GM12878 (cell line): ENCODE measurements around the gene CCNDBP1. TPM values are rescaled to one million over a fixed set of nuclear protein-coding genes. Genes with fewer than 3 reads are reported as not detected.

ENCODE experiments used
- ATAC-seq: fragments of 200-7000 bp; cut with Tn5 transposase; 3 replicates; pipeline ENCODE4 v1.9.1; 2020; ENCODE audit warnings: mild to moderate bottlenecking, moderate library complexity
- BruUV-seq: library from RNA; stranded (reverse); fragments of 400-500 nt; replicated peaks from 2 replicates; lab custom pipeline; 2021; lab: Mats Ljungman, UMichigan
- CTCF ChIA-PET: fragments of 300-600 bp; sonication (Branson Sonifier 250); formaldehyde crosslinking; extraction: SDS; loops from one replicate; lab custom pipeline; 2021; ENCODE audit warnings: inconsistent platforms; lab: Yijun Ruan, JAX
- POLR2A ChIA-PET: fragments of 350-600 bp; formaldehyde crosslinking; extraction: SDS; loops from one replicate; lab custom pipeline; 2021; ENCODE audit warnings: inconsistent platforms; lab: Charles Lee
- RAD21 ChIA-PET: fragments of 300-600 bp; sonication (Branson Sonifier 250); formaldehyde crosslinking; loops from one replicate; lab custom pipeline; 2023; ENCODE audit warnings: antibody characterized with exemption; ENCODE audit not compliant: unreplicated experiment; lab: Charles Lee
- SMC1A ChIA-PET: fragments of 300-600 bp; sonication (Branson Sonifier 250); formaldehyde crosslinking; loops from one replicate; lab custom pipeline; 2023; ENCODE audit not compliant: unreplicated experiment, uncharacterized antibody; lab: Charles Lee
- DNase-seq: peaks from one replicate; pipeline ENCODE4 v3.0.0-alpha.2; 2011; ENCODE audit warnings: low read depth, low spot score
- FAIRE-seq: peaks from 3 replicates; lab custom pipeline; 2011; peaks lifted over from hg19 to GRCh38; lab: Jason Lieb, UNC
- H2AFZ ChIP-seq: 2 replicates; pipeline ENCODE4 v1.6.0; 2011; ENCODE audit warnings: low read depth, low read length, control low read depth; ENCODE audit not compliant: control insufficient read depth
- H3K27ac ChIP-seq: 2 replicates; pipeline ENCODE4 v1.5.1; 2011; ENCODE audit warnings: control low read depth; ENCODE audit not compliant: control insufficient read depth, insufficient read depth
- H3K27me3 ChIP-seq, 2 experiments: replicated peaks in 1 of 2; 2 replicates each; pipeline versions ENCODE4 v1.6.0 to v1.6.1; 2011; ENCODE audit warnings: low read length in 1 of 2; ENCODE audit not compliant: control insufficient read depth in 2 of 2, insufficient read depth in 2 of 2
- H3K36me3 ChIP-seq, 2 experiments: 2 replicates each; pipeline ENCODE4 v1.5.1; 2011; ENCODE audit warnings: low read length in 1 of 2; ENCODE audit not compliant: control insufficient read depth in 2 of 2, insufficient read depth in 2 of 2
- H3K4me1 ChIP-seq: 2 replicates; pipeline ENCODE4 v1.6.1; 2011; ENCODE audit warnings: mild to moderate bottlenecking, low read length, moderate library complexity, mixed read lengths; ENCODE audit not compliant: control insufficient read depth, insufficient read depth
- H3K4me2 ChIP-seq: 2 replicates; pipeline ENCODE4 v1.6.0; 2011; ENCODE audit warnings: control low read depth; ENCODE audit not compliant: control insufficient read depth, insufficient read depth
- H3K4me3 ChIP-seq: fragments of 200-600 bp; sonication (generic); 2 replicates; pipeline ENCODE4 v1.5.1; 2016
- H3K79me2 ChIP-seq: 2 replicates; pipeline ENCODE4 v1.6.0; 2011; ENCODE audit warnings: low read length; ENCODE audit not compliant: control insufficient read depth, insufficient read depth
- H3K9ac ChIP-seq: 2 replicates; pipeline ENCODE4 v1.8.0; 2011; ENCODE audit warnings: low read length, control low read depth, mixed read lengths; ENCODE audit not compliant: control insufficient read depth, insufficient read depth
- H3K9me3 ChIP-seq: replicated peaks from 3 replicates; pipeline ENCODE4 v1.5.1; 2011; ENCODE audit warnings: mild to moderate bottlenecking, low read length; ENCODE audit not compliant: control insufficient read depth, insufficient read depth
- H4K20me1 ChIP-seq: 2 replicates; pipeline ENCODE4 v1.6.0; 2011; ENCODE audit not compliant: control insufficient read depth, insufficient read depth
- DPF2 ChIP-seq: fragments of 450-650 bp; IDR thresholded peaks from 2 replicates; pipeline ENCODE4 v1.6.1; 2017; ENCODE audit warnings: mild to moderate bottlenecking
- EP300 ChIP-seq, 2 experiments: fragments of 150-350 bp in 1 of 2; IDR thresholded peaks; 2 replicates each; pipeline ENCODE4 v1.6.1; 2011 to 2012; ENCODE audit warnings: low read depth in 2 of 2, low read length in 2 of 2, borderline replicate concordance in 1 of 2, improper control_type of control experiment in 1 of 2, inconsistent platforms in 1 of 2; ENCODE audit not compliant: control insufficient read depth in 1 of 2
- IRF4 ChIP-seq: IDR thresholded peaks from 2 replicates; pipeline ENCODE4 v1.6.1; 2011; ENCODE audit warnings: low read depth, low read length
- POU2F2 ChIP-seq: IDR thresholded peaks from 3 replicates; pipeline ENCODE4 v1.6.1; 2011; ENCODE audit warnings: low read depth, mild to moderate bottlenecking, low read length, borderline replicate concordance
- RB1 ChIP-seq: fragments of 450-650 bp; formaldehyde crosslinking; IDR thresholded peaks from 2 replicates; pipeline ENCODE4 v1.6.1; 2017; ENCODE audit warnings: mild to moderate bottlenecking, borderline replicate concordance
- SREBF2 ChIP-seq: IDR thresholded peaks from 2 replicates; pipeline ENCODE4 v1.6.1; 2012; ENCODE audit warnings: mild to moderate bottlenecking, low read length
- YBX1 ChIP-seq: fragments of 450-650 bp; IDR thresholded peaks from 2 replicates; pipeline ENCODE4 v1.6.1; 2016; ENCODE audit warnings: antibody characterized with exemption
- ZBED1 ChIP-seq: IDR thresholded peaks from 2 replicates; pipeline ENCODE4 v1.6.1; 2016; ENCODE audit warnings: borderline replicate concordance
- ZBTB4 ChIP-seq: fragments of 450-650 bp; formaldehyde crosslinking; IDR thresholded peaks from 2 replicates; pipeline ENCODE4 v1.4.0; 2022; ENCODE audit warnings: mild to moderate bottlenecking, moderate library complexity
- ZBTB40 ChIP-seq: fragments of 450-650 bp; IDR thresholded peaks from 2 replicates; pipeline ENCODE4 v1.6.1; 2016; ENCODE audit warnings: mild to moderate bottlenecking, moderate library complexity, borderline replicate concordance
- WGBS: methylation state at CpG from one replicate; pipeline ENCODE4 v1.1.6; 2016; ENCODE audit warnings: low lambda C conversion rate; ENCODE audit not compliant: insufficient replicate concordance, insufficient coverage; ENCODE audit errors: missing lambda C conversion rate; 5-methylcytosine and 5-hydroxymethylcytosine counted together
- in situ Hi-C: fragments of 300-500 bp; cut with MboI; formaldehyde crosslinking; loops from 9 replicates; pipeline ENCODE4 v1.14.3; 2018; ENCODE audit warnings: mixed read lengths
- intact Hi-C: fragments of 100-400 bp; cut with micrococcal nuclease; formaldehyde crosslinking; loops from one replicate; pipeline ENCODE4 v1.14.2; 2022; ENCODE audit not compliant: unreplicated experiment
- polyA plus RNA-seq, 11 experiments: library from polyadenylated mRNA; depleted of rRNA in 4 of 11; unstranded in 6 of 11; stranded (reverse) in 5 of 11; fragments of >200 nt; fragmentation: Nextera tagmentation in 4 of 11; fragmentation: Illumina TruSeq in 1 of 11; extraction: Ambion mirVana in 4 of 11; extraction: Trizol in 1 of 11; gene quantifications; 1 replicate in 1 of 11; 2 replicates in 10 of 11; pipeline versions ENCODE4 v1.2.1 to v1.2.3, GENCODE V29; 2011 to 2016; ENCODE audit warnings: inconsistent platforms in 2 of 11, missing spikeins in 2 of 11, low read depth in 1 of 11
- total RNA-seq, 4 experiments: library from RNA; depleted of rRNA in 3 of 4; stranded (reverse); fragments of >200 nt in 3 of 4; fragmentation: Illumina TruSeq in 1 of 4; extraction: Trizol in 1 of 4; gene quantifications; 2 replicates each; pipeline versions ENCODE4 v1.2.1 to v1.2.3, GENCODE V29; 2013 to 2021

CCNDBP1 gene
- total and polyA plus RNA-seq, 10 of the 15 experiments (the other 5 are each of a cell fraction or from before 2014, with no cell fraction given), result 30.1 to 86.7 (median 42.2) TPM

GRCh38 chr15:43212951-43213350, 27.7 kb downstream of the CCNDBP1 start:
- TF ChIP-seq DPF2 (no peak), IRF4 (no peak), YBX1 (no peak), POU2F2 (no peak), SREBF2 (no peak), ZBED1 (no peak)
- TF ChIP-seq, all 136 proteins: peak for 0
- FAIRE-seq (no peak), DNase-seq (no peak), ATAC-seq (no peak)
- Histone ChIP-seq H2AFZ (no peak overlapping the region), H3K4me2 (no peak overlapping the region), H3K27ac (no peak overlapping the region), H3K4me1 (no peaks in the 10 kb centered on the region), H4K20me1 (no peaks in the 10 kb centered on the region), H3K9me3 (no peaks in the 10 kb centered on the region; the same call in 2 of the 3 replicates), H3K27me3 (no peaks in the 10 kb centered on the region), H3K79me2 (no peaks in the 10 kb centered on the region), H3K36me3 (no peaks in the 10 kb centered on the region), H3K4me3 (no peak overlapping the region), H3K9ac (no peak overlapping the region)
- ChIA-PET POLR2A (no interaction called here), RAD21 (interaction anchor here (0.6 to 1.8 kb wide), 2 partner anchors 12 to 564 kb away, joined by 3 to 5 read pairs; partner anchors contain the start of gene ELL3), CTCF (interaction anchor here (1.4 to 3.1 kb wide), 4 partner anchors 9 to 72 kb away, joined by 4 to 12 read pairs (median 8); no protein-coding TSS in a partner anchor), SMC1A (interaction anchor here (1.0 to 3.9 kb wide), 4 partner anchors 8 to 19 kb away, joined by 3 to 12 read pairs (median 5); no protein-coding TSS in a partner anchor)
- intact Hi-C loops, result no loop called here
- in situ Hi-C loops, result no loop called here
- no TSS peak for BruUV-seq

- in situ Hi-C loops, result no loop called here
- H3K27me3 ChIP-seq, result no peaks in the 10 kb centered on the region
- intact Hi-C loops, result no loop called here
- no peak overlapping the region for H3K4me2 ChIP-seq
- H3K9ac ChIP-seq, result no peak overlapping the region
- no TSS peak for BruUV-seq
- POLR2A ChIA-PET, result no interaction called here
- FAIRE-seq (no peak), DNase-seq (no peak), ATAC-seq (no peak)
- H3K4me3 ChIP-seq, result no peak overlapping the region
- SMC1A ChIA-PET, result interaction anchor here (0.6 to 3.9 kb wide), 4 partner anchors 9 to 536 kb away, joined by 3 to 12 read pairs (median 6); no protein-coding TSS in a partner anchor
- 25% methylated on average over 5 of the region's 5 CpGs for WGBS
- H4K20me1 ChIP-seq, result no peaks in the 10 kb centered on the region
- H2AFZ ChIP-seq, result no peak overlapping the region
- no peaks in the 10 kb centered on the region for H3K4me1 ChIP-seq
- no peaks in the 10 kb centered on the region for H3K36me3 ChIP-seq
- CTCF ChIA-PET, result interaction anchor here (0.7 to 2.6 kb wide), 5 partner anchors 9 to 72 kb away, joined by 3 to 12 read pairs (median 4); no protein-coding TSS in a partner anchor
- H3K27ac ChIP-seq, result no peak overlapping the region
- H3K9me3 ChIP-seq, result no peaks in the 10 kb centered on the region; the same call in 2 of the 3 replicates
- RAD21 ChIA-PET, result interaction anchor here (0.6 to 1.8 kb wide), 4 partner anchors 12 to 564 kb away, joined by 3 to 5 read pairs (median 4); partner anchors contain the start of gene ELL3
- H3K79me2 ChIP-seq, result no peaks in the 10 kb centered on the region
- no peak for TF ChIP-seq EP300 (IDR thresholded peaks at IDR 0.05; ENCODE audit: borderline replicate concordance in 1 of 2, control insufficient read depth in 1 of 2, low read depth in 2 of 2, low read length in 2 of 2)
- no peak for TF ChIP-seq ZBTB4
- no peak for TF ChIP-seq ZBTB40
- TF ChIP-seq RB1, result no peak
Measured at GRCh38 chr15:43213466-43213865, 28.3 kb downstream of the CCNDBP1 start.
